Cardiac muscle cell (in vitro differentiated cells and primary cell): ENCODE measurements around the gene HYAL3. TPM values are rescaled to one million over a fixed set of nuclear protein-coding genes. Genes with fewer than 3 reads are reported as not detected.

Experiments used
- DNase-seq, 2 donors: peaks; one replicate each; pipeline versions ENCODE4 v3.0.0 to v3.0.0-alpha.2; 2010 to 2017; ENCODE audit warnings: low read depth in 1 of 2, low spot score in 1 of 2
- H3K27ac ChIP-seq: fragments of 200-600 bp; sonication (generic); 2 replicates; pipeline ENCODE4 v1.5.1; 2016
- H3K27me3 ChIP-seq: fragments of 200-600 bp; sonication (generic); 2 replicates; pipeline ENCODE4 v1.6.0; 2016; ENCODE audit warnings: control low read depth
- H3K36me3 ChIP-seq: fragments of 200-600 bp; sonication (generic); 2 replicates; pipeline ENCODE4 v1.5.1; 2016; ENCODE audit warnings: control low read depth
- H3K4me1 ChIP-seq: fragments of 200-600 bp; sonication (generic); 2 replicates; pipeline ENCODE4 v1.8.1; 2017; ENCODE audit warnings: low read depth, mild to moderate bottlenecking, mixed run types
- H3K4me3 ChIP-seq: fragments of 200-600 bp; sonication (generic); 2 replicates; pipeline ENCODE4 v1.5.1; 2016; ENCODE audit warnings: mild to moderate bottlenecking
- H3K9me3 ChIP-seq: fragments of 200-600 bp; sonication (generic); 2 replicates; pipeline ENCODE4 v1.5.1; 2017; ENCODE audit warnings: low read depth, mild to moderate bottlenecking, control low read depth
- CTCF ChIP-seq: IDR thresholded peaks from 2 replicates; pipeline ENCODE4 v1.5.1; 2012; ENCODE audit warnings: low read depth, mild to moderate bottlenecking, low read length
- polyA plus RNA-seq: library from polyadenylated mRNA; unstranded; fragments of >200 nt; fragmentation: Nextera tagmentation; extraction: Ambion mirVana; gene quantifications from 2 replicates; pipeline ENCODE4 v1.2.1, GENCODE V29; 2016
- total RNA-seq: library from RNA; depleted of rRNA; stranded (reverse); fragments of >200 nt; gene quantifications from 2 replicates; pipeline ENCODE4 v1.2.3, GENCODE V29; 2016

Gene HYAL3
- total and polyA plus RNA-seq, 2 experiments from 2014 or later, result 3.6 to 6.2 TPM

GRCh38 chr3:50331364-50331907 lies 32.2 kb upstream of the HYAL3 start:
- DNase-seq, result no peak
- H3K36me3 ChIP-seq, result peaks cover 31% of the 10 kb centered on the region
- no peak overlapping the region for H3K27ac ChIP-seq
- no peaks in the 10 kb centered on the region for H3K27me3 ChIP-seq
- H3K9me3 ChIP-seq, result no peaks in the 10 kb centered on the region
- H3K4me3 ChIP-seq, result no peak overlapping the region
- no peak for TF ChIP-seq CTCF
- peaks cover 10% of the 10 kb centered on the region for H3K4me1 ChIP-seq

- H3K27ac ChIP-seq, result no peak overlapping the region
- no peak overlapping the region for H3K4me3 ChIP-seq
- no peaks in the 10 kb centered on the region for H3K27me3 ChIP-seq
- no peak for TF ChIP-seq CTCF
- H3K4me1 ChIP-seq, result peaks cover 6% of the 10 kb centered on the region
- H3K36me3 ChIP-seq, result peaks cover 31% of the 10 kb centered on the region
- DNase-seq, result no peak
- no peaks in the 10 kb centered on the region for H3K9me3 ChIP-seq
Observed at GRCh38 chr3:50330330-50330729, 31.1 kb upstream of the HYAL3 start.

GRCh38 chr3:50327943-50328691 lies 28.9 kb upstream of the HYAL3 start, which contains the start of gene TUSC2:
Gene TUSC2 (minus strand): TSS chr3:50328223. CDS start chr3:50328099, 124 bp downstream.
- Histone ChIP-seq H3K4me1 (peaks cover 9% of the 10 kb centered on the region), H3K27me3 (no peaks in the 10 kb centered on the region), H3K4me3 (peak within 1 kb of the TSS; percentile 87), H3K36me3 (peaks cover 31% of the 10 kb centered on the region), H3K9me3 (no peaks in the 10 kb centered on the region), H3K27ac (peak within 1 kb of the TSS; percentile 78)
- DNase-seq, result peak; percentile 97 to 100
- no peak for TF ChIP-seq CTCF

- TF ChIP-seq CTCF, result no peak
- Histone ChIP-seq H3K27me3 (no peaks in the 10 kb centered on the region), H3K4me3 (peak overlapping the region; percentile 87), H3K9me3 (no peaks in the 10 kb centered on the region), H3K4me1 (peaks cover 17% of the 10 kb centered on the region), H3K36me3 (peaks cover 30% of the 10 kb centered on the region), H3K27ac (no peak overlapping the region)
- DNase-seq, result no peak
Observed at GRCh38 chr3:50327129-50327528, 27.9 kb upstream of the HYAL3 start.

GRCh38 chr3:50326182-50326541 lies 27.0 kb upstream of the HYAL3 start:
- H3K4me1 ChIP-seq, result peaks cover 20% of the 10 kb centered on the region

More at GRCh38 chr3:50326182-50326541, 27.0 kb upstream of the HYAL3 start:
- Histone ChIP-seq H3K27ac (no peak overlapping the region), H3K27me3 (no peaks in the 10 kb centered on the region), H3K9me3 (no peaks in the 10 kb centered on the region), H3K36me3 (peaks cover 20% of the 10 kb centered on the region), H3K4me3 (no peak overlapping the region)
- no peak for DNase-seq
- TF ChIP-seq CTCF, result no peak
